Stimulated activated CD8-positive, alpha-beta memory T cell treated with anti-CD3 and anti-CD28 coated beads, Interleukin-4, amount 100 ng/mL, for 48 hours (primary cell): Measurements from ENCODE around the gene SLC1A4.
"Not testable (repeated sequence)": the region's sequence is repeated elsewhere in the genome, so short reads cannot be mapped to it uniquely, and the experiment has no call there.

ENCODE experiments used
- DNase-seq: peaks from one replicate; pipeline ENCODE4 v3.0.0-alpha.2; 2020

Gene SLC1A4

GRCh38 chr2:64996871-64997307, 7.7 kb downstream of the SLC1A4 start:
- no peak for DNase-seq

GRCh38 chr2:64998658-64999061, 9.5 kb downstream of the SLC1A4 start:
- no peak for DNase-seq

- no peak for DNase-seq
These were observed 10.6 kb downstream of the SLC1A4 start for GRCh38 chr2:64999754-65000153.

DNA sequence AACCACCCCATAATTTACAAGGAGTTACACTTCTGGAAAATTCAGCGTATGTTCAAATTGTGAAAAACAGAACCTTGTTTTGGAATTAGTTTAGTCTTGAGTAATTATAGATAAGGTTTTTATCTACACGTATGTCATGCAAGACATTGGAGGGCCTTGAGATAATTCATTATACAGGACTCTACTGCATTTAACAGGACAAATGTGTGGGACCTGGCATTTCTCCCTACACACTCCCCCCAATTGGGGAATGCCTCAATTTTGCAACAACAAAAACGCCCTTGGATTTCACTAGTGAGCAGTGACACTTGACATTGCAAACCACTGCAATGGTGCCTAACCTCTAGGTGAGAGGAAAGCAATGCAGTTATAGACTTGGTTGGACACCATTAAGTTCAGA, 11.4 kb downstream of the SLC1A4 start:
- no peak for DNase-seq

- DNase-seq = no peak
These were observed 13.8 kb downstream of the SLC1A4 start for GRCh38 chr2:65003037-65003436.

DNA sequence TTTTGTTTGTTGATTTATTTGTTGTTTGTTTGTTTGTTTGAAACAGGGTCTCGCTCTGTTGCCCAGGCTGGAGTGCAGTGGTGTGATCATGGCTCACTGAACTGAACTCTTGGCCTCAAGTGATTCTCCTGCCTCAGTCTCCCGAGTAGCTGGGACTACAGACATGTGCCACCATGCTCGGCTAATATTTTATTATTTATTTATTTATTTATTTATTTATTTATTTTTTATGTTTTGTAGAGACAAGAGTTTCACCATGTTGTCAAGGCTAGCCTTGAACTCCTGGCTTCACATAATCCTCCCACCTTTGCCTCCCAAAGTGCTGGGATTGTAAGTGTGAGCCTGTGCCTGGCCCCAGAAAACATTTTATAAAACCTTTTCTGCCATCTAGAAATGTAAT, 15.0 kb downstream of the SLC1A4 start:
- DNase-seq = not testable (repeated sequence)

DNA sequence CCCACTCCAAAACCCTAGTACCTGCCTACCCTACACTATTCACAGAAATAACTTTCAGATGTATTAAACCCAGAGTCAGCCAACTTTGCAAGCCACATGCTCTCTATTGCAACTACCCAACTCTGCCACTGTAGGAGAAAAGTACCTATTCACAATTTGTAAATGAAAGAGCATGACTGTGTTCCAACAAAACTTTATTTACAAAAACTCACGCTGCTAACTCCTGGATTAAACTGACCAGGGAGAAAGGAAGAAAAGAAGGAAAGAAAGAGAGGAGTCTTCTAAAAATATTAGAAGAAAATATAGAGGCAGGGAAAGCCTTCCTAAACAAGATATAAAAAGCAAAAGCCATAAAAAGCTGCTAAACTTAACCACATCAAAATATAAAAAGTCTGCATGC, 24.6 kb downstream of the SLC1A4 start:
- DNase-seq = no peak

DNA sequence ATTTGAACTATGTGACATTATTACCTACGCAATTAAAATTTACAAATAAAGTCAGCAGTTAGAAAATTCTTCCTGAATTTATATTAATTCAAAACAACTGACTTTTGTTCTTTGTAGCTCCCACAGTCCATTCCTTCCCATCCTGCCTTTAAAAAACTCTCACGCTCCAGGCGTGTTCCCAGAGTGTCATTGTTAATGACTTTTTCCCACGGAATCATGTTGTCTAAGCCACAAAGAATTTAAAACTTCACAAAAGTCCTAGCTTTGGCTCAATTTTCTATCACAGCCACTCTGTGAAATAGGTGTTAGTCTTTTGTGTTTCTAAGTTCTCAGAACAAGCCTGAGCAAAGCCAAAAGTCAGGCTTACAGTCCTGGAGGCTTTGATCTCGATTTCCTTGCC, 26.5 kb downstream of the SLC1A4 start:
- no peak for DNase-seq

DNA sequence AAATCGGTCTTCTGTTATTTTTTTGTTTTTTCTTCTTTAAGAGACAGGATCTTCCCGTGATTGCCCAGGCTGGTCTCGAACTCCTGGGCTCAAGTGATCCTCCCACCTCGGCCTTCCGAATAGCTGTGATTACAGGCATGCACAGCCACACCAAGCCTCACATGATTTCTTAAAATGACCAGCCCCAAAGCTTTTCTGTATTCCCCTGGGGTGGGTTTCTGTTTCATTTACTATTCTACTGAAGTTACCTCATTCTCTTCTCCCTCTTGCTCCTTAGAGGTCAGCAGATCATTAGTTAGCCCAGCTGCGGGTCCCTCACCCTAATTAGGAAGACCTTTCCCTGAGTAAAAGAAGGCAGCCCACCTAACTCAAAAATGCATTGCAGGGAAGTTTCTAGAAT, 27.6 kb downstream of the SLC1A4 start:
- DNase-seq = no peak

DNA sequence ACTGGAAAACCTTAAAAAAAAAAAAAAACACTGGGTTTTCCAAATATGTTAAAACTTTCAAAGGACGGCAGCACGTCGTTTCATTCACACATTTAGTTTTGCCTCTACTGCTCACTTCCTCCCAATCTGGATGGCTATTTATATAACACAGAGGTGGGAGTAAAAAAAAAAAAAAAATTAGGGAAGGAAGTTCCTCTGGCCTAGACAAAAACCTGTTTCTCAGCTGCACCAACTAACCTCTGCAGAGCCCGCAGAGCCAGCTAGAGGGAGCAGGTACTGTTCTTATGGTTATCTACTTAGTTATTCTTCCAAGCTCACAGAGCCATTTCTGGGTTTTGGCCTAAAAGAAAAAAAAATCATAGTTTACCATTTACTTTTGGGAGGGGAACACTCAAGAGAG, 28.1 kb downstream of the SLC1A4 start:
- no peak for DNase-seq

- no peak for DNase-seq
These were observed 29.0 kb downstream of the SLC1A4 start for GRCh38 chr2:65018141-65018582.

GRCh38 chr2:65019010-65019409, 29.8 kb downstream of the SLC1A4 start:
- no peak for DNase-seq

GRCh38 chr2:65019675-65020195, 30.5 kb downstream of the SLC1A4 start:
- DNase-seq = no peak

GRCh38 chr2:65020251-65020650, 31.1 kb downstream of the SLC1A4 start:
- not testable (repeated sequence) for DNase-seq

GRCh38 chr2:65020943-65021528, 31.8 kb downstream of the SLC1A4 start:
- DNase-seq = no peak

DNA sequence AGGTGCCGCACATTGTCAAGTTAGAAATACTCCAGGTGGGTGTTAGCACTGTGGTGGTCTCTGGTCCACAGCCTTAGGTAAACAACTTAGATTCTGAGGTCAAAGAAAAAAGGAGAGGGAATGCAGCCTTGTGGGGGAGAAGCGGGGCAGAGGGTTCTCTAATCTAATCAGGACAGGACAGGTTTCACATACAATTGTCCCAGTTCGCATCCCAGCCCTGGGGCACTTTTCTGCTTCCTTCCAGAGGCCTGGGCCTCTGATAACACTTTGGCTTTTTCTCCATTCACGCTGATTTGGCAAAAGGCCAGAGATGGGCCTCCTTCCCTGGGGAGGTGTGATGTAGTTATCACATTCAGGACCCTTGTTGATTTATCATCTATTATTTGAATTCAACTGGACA, 32.5 kb downstream of the SLC1A4 start:
- no peak for DNase-seq

- no peak for DNase-seq
These were observed 33.0 kb downstream of the SLC1A4 start for GRCh38 chr2:65022189-65022588.

- no peak for DNase-seq
These were observed 34.5 kb downstream of the SLC1A4 start for GRCh38 chr2:65023742-65024141.

DNA sequence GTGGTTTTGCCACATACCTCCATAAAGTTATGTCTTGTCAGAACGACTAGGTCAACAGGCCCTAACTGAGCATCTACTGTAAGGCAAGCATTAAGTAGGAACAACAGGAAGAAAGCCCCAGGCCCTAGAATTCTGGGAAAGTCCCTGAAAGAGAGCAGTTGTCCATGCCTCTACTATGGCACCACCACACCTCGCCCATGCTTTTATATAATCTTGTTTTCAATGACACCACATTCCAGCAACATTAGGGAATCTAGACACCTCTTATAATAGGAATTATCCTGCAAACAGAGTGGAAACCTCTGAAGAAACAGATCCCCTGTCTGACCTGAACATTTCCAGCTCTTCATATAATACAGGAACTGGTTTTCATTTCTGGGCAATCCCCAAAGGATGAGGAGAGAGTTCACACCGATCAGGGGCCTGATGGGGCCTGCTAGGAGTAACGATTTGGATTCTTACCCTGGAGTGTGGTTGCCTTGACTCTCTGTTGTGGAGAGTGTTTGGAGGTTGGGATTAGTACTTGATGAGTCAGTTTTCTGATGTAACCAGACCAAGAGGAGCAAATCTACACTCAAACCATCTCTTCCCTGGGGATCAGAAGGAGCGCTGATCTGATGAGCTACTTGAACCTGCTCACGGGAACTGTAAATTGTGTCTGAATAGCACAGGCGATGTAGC, 35.1 kb downstream of the SLC1A4 start:
- DNase-seq = no peak

- no peak for DNase-seq
These were observed 36.4 kb downstream of the SLC1A4 start for GRCh38 chr2:65025453-65026123.

DNA sequence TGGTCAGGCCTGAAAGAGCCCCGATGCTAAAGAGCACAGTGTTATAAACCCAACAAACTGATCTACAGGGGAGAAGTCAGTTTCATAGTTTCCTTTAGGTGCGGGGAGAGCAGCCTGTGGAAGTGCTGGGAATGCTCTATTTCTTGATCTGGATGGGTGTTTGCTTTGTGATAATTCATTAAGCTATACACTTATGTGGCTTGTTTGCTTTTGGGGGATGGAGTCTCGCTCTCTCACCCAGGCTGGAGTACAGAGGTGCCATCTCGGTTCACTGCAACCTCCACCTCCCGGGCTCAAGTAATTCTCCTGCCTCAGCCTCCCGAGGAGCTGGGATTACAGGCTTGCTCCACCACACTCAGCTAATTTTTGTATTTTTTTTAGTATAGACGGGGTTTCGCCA, 37.0 kb downstream of the SLC1A4 start:
- DNase-seq = no peak

- no peak for DNase-seq
These were observed 37.7 kb downstream of the SLC1A4 start for GRCh38 chr2:65026704-65027464.

- no peak for DNase-seq
These were observed 38.5 kb downstream of the SLC1A4 start for GRCh38 chr2:65027616-65028244.
